ENCODE results near the gene PNMA1. TPM values are rescaled to one million over a fixed set of nuclear protein-coding genes. Genes with fewer than 3 reads are reported as not detected.
A peak's percentile ranks its signal among the peaks of the same experiment; 100 is the strongest.

The PNMA1 gene
- total RNA-seq, 6 experiments from 2014 or later: 51.1 to 60.9 (median 53.2) TPM

- H3K4me1 Mint-ChIP-seq (ENCODE audit: low read depth): peaks cover 63% of the 10 kb centered on the region
- no peak overlapping the region for H3K4me3 Mint-ChIP-seq
- TF ChIP-seq CTCF (IDR thresholded peaks at IDR 0.05): no peak; the same call in 1 of the 2 replicates
- peak overlapping the region; percentile 53 for H3K27ac Mint-ChIP-seq
- no peaks in the 10 kb centered on the region for H3K9me3 Mint-ChIP-seq
- H3K36me3 Mint-ChIP-seq (ENCODE audit: low read depth): peaks cover 40% of the 10 kb centered on the region
- peaks cover 7% of the 10 kb centered on the region for H3K27me3 Mint-ChIP-seq (ENCODE audit: insufficient read depth)
- DNase-seq: no peak
Observed at GRCh38 chr14:73727166-73727565, 13.0 kb upstream of the PNMA1 start.

DNA sequence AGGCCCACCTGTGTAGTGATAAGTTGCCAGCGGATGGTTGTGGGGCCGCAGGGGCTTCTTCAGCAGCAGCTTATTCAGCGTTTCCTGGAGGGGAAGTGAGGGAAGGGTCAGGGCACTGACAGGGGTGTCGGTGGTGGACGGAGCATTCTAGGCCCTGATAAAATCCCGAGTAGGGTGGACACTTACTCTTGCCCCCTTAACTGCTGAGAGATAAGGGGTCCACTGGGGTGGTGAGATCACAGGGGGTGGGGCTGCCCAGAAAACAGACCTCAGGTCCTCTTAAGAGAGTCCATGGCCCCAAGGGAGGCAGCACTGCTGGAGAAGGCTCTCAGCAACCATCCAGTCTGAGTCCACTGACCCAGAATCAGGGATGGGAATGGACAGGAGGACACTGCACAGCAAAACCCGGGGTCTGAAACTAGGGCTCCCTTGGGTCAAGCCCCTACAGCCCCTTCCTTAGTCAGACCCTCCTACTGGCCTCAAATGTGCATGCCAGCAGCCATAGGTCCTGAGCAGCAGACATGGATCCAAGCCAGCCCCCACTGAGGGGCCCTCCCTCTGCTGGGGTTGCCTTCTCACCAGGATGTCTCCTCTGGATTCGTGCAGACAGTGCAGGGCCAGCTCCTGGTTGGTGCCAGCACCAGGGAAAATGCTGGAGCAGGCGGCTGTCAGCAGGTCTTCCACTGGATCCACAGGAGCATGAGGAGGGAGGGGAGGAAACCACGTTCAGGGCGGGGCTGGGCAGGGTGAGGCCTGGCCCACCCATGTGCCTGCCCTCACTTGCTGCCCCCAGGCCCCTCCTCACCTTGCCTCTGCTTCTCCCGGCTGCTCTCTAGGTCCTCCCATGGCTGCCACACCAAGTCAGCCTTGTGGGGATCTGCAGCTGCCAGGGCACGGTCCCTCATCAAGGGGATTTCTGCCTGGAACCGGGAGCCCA lies 12.1 kb upstream of the PNMA1 start:
- peak overlapping the region; percentile 97 for H3K27ac Mint-ChIP-seq
- H3K4me1 Mint-ChIP-seq (ENCODE audit: low read depth): peaks cover 65% of the 10 kb centered on the region
- H3K4me3 Mint-ChIP-seq: peak overlapping the region; percentile 37
- H3K36me3 Mint-ChIP-seq (ENCODE audit: low read depth): peaks cover 42% of the 10 kb centered on the region
- H3K9me3 Mint-ChIP-seq: no peaks in the 10 kb centered on the region
- TF ChIP-seq CTCF (IDR thresholded peaks at IDR 0.05): no peak
- no peak for DNase-seq
- peaks cover 7% of the 10 kb centered on the region for H3K27me3 Mint-ChIP-seq (ENCODE audit: insufficient read depth)

DNA sequence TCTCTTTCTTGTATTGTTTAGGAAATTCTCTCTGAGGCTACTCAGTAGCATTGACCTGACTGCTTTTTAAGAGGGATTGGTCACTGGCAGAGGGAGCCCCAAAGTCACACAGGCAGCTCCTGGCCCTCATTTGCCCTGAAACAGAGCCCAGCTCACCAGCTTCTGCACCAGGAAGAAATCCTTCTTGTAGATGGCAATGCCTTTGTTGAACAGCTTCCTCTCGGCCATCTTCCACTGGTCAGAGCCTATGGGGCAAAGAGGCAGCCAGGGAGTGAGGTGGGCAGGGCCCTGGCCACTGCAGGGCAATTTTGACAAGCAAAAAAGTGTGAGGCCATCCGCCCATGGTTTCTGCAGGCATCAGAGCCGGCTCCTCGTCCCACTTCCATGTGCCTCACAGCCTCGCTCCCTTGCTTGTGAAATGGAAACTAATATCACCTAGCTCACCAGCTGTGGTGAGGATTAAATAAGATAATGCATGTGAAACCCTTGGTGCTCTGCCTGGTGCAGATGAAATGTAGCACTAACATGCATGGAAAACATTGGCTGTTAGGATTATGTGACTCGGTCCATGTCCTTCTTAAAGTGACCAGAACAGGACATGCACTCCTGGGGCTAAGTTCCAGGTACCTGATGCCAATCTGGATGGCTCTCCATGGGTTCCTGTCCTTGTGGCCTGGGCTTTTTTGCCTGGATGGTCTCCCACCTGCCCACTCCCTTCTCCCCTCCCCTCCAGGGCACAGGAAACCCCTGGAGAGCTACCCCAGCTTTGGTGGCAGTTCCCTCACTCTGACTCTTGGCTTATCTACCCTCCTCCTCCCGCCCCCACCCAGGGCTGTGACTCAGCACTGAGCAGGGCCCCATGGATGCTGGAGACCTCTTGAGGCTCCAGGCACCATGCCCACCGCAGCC lies 11.2 kb upstream of the PNMA1 start:
- H3K9me3 Mint-ChIP-seq: no peaks in the 10 kb centered on the region
- DNase-seq: no peak
- H3K36me3 Mint-ChIP-seq (ENCODE audit: low read depth): peaks cover 42% of the 10 kb centered on the region
- no peak for TF ChIP-seq CTCF (IDR thresholded peaks at IDR 0.05)
- H3K27me3 Mint-ChIP-seq (ENCODE audit: insufficient read depth): peaks cover 7% of the 10 kb centered on the region
- H3K4me1 Mint-ChIP-seq (ENCODE audit: low read depth): peaks cover 65% of the 10 kb centered on the region
- peak overlapping the region; percentile 97 for H3K27ac Mint-ChIP-seq
- H3K4me3 Mint-ChIP-seq: peak overlapping the region; percentile 89

DNA sequence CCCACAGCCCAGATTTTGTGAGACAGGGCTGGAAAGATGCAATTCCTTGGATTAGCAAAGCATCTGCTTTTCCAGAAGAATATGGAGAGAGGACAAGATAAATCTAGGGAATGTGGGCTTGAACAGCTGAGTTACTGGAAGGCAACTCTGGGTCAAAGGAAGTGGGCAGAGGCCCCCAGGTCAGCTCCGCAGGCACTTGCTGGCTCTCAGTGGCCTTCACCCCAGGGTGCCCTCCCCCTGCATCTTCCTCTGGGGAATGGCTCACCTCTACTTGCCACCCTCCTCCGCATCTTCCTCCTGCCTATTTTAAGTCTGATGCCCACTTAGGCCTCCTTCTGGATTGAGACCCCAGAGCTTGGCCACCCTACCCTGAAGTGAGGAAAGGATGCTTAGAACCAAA lies 10.5 kb upstream of the PNMA1 start:
- Mint-ChIP-seq H3K36me3 (ENCODE audit: low read depth) (peaks cover 43% of the 10 kb centered on the region), H3K4me3 (peak overlapping the region; percentile 89), H3K9me3 (no peaks in the 10 kb centered on the region), H3K27ac (peak overlapping the region; percentile 97), H3K4me1 (ENCODE audit: low read depth) (peaks cover 65% of the 10 kb centered on the region), H3K27me3 (ENCODE audit: insufficient read depth) (peaks cover 7% of the 10 kb centered on the region)
- DNase-seq: no peak
- TF ChIP-seq CTCF (IDR thresholded peaks at IDR 0.05): no peak

GRCh38 chr14:73723797-73724661 lies 9.8 kb upstream of the PNMA1 start:
- H3K27ac Mint-ChIP-seq: peak overlapping the region; percentile 97
- peak; percentile 97 for DNase-seq
- no peaks in the 10 kb centered on the region for H3K9me3 Mint-ChIP-seq
- H3K36me3 Mint-ChIP-seq (ENCODE audit: low read depth): peaks cover 41% of the 10 kb centered on the region
- H3K27me3 Mint-ChIP-seq (ENCODE audit: insufficient read depth): peaks cover 2% of the 10 kb centered on the region
- H3K4me3 Mint-ChIP-seq: peak overlapping the region; percentile 89
- H3K4me1 Mint-ChIP-seq (ENCODE audit: low read depth): peaks cover 61% of the 10 kb centered on the region
- peak; percentile 67 for TF ChIP-seq CTCF (IDR thresholded peaks at IDR 0.05)
